NCI-H2196 (cell line): ENCODE measurements around the gene DAB1.

Source experiments
- DNase-seq: peaks from one replicate; lab custom pipeline; 2025; ENCODE audit not compliant: unreplicated experiment; lab: John Stamatoyannopoulos, UW

DAB1 gene

DNA sequence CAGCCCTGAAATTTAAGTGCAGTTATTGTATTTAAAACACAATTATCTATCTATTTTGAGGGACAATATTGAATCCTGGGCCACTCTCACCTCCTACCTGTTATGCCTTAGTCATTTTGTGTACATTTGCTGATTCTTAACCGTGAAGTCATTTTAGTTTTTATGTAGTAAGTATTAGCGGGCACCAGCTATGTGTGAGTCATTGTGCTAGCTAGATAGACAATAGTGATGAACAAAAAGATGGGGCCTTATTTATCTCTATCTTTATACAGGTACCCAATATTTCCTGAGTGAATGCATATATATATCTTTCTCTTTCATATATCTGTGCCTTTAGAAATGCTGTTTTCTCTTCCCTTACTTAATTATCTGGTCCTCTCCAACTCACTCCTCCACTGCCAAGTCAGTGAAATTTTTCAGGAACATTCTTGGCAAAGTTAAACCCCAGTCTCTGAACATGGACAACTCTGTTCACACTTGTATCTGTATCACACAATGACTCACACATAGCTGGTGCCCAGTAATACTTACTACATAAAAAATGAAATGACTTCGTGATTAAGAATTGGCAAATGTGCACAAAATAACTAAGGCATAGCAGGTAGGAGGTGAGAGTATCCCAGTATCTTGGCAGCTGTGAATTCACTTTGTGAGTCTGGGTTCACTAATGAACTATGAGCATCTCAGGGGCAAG lies 292.0 kb downstream of the DAB1 start:
- DNase-seq: no peak

GRCh38 chr1:57131257-57131656 lies 292.6 kb downstream of the DAB1 start:
- DNase-seq: no peak

DNA sequence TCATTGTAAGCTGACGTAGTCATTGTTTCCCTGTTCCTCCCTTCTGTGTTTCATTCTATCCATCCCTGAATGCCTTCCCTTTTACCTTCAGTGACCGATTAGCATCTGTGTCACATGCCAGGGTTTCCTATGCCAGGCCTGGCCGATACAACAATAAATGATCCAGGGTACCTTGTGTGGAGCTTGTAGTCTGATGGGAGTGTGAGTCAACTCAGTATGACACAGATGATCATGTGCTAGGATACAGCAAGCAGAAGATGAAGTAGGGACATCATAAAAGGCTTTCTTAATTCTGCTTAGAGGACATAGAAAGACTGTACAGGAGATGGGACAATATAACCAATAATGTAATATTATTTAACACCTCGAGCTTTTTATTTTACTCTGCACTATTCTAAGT lies 294.0 kb downstream of the DAB1 start:
- DNase-seq: no peak

GRCh38 chr1:57127976-57128375 lies 295.9 kb downstream of the DAB1 start:
- DNase-seq: no peak

DNA sequence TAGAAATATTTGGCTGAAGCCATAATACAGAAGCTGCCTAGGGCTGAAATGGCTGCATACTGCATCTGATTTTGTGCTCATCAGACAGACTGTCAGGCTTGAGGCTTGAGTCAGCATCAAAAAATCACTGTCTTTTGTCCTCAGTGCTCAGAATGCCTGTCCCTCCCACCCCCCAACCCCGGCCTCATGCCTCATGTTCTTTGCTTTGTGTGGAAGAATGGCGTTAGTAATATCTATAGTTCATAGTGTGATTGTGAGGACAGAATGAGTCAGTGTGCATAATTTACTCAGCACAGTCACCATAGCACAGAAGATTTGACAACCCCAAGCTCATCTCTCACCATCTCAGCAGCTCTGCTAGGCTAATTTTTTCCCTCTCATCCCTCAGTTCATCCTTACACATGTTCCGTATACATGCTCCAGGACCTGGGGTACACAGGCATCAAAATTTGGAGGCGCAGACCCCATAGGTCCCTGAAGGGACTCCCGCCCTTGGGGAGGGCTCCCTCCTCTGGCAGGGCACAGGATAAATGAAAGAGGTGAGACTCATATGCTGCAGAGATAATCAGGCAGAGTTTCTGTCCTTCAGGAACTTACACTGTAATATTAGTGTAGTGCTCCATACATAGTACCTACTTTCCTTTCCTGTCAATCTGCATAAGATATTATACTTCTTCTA lies 299.0 kb downstream of the DAB1 start:
- no peak for DNase-seq

DNA sequence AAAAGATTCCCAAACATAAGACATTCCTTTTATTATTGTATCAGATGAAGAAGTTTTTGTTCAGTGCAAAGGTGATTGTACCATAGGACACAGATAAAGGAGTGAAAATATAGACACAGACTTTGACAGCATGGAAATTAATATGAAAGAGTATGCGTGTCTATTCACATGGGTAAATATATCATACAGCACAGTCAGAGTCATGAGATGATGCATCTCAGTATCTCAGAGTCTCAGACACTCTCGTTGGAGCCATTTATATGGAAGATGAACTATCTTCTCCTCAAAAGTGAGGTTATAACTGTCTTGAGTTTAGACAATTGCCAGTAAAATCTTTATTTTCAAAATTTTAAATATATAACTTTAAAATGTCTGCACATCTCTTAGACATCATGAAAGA lies 299.7 kb downstream of the DAB1 start:
- no peak for DNase-seq

- no peak for DNase-seq
Observed at GRCh38 chr1:57122031-57122430, 301.8 kb downstream of the DAB1 start.

DNA sequence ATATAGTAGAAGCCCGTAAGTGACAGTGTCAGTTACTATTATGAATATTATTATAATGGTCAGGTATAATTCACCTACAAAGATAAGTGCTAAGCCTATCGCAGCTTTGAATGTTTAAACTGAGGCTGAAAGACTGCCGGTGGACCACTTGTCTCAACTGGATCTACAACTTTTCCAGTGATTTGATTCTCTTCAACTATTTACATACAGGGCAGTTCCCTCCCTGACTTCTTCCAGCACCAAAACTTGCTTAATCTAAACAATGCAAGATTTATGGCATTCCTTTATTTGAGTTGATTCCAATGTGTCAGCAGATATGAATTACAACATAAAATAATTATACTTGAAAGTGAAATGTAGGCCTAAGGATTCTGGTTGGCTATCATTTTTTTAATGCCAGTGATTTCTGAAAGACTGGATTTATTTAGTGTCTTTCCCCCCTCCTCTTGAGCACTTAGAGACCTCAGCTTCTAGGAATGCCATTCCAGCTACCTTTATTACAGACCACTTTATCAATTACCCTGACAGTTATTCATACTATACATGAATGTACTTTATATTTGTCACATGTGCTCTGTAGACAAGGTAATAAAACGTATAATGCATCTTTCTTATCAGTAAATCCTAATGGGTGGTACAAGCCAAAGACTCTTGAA lies 304.8 kb downstream of the DAB1 start:
- no peak for DNase-seq

GRCh38 chr1:57117753-57118152 lies 306.1 kb downstream of the DAB1 start:
- no peak for DNase-seq

DNA sequence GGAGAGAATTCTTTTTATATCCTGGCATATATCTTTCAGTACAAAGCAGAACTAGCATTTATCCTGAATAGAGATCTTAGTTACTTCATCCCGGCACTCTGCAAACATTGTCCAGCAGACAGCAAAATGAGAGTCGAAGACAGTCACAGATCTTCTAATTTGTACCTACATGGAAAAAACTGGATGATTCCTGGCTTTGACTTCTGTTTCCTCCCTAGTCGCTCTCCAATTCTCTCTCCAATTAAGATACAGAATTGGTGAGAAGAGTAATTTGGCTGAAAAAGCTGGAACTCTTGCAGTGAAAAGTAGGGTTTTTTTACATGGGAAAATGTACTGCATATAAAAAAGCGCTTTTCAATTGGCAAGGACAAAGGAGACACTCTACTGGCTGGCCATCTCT lies 307.0 kb downstream of the DAB1 start:
- no peak for DNase-seq

GRCh38 chr1:57115030-57115614 lies 308.7 kb downstream of the DAB1 start:
- no peak for DNase-seq

GRCh38 chr1:57112148-57112547 lies 311.7 kb downstream of the DAB1 start:
- DNase-seq: no peak

- DNase-seq: no peak
Observed at GRCh38 chr1:57111175-57111574, 312.7 kb downstream of the DAB1 start.

- DNase-seq: no peak
Observed at GRCh38 chr1:57109883-57110282, 314.0 kb downstream of the DAB1 start.

- DNase-seq: no peak
Observed at GRCh38 chr1:57109247-57109646, 314.6 kb downstream of the DAB1 start.

- DNase-seq: no peak
Observed at GRCh38 chr1:57106296-57106695, 317.6 kb downstream of the DAB1 start.

DNA sequence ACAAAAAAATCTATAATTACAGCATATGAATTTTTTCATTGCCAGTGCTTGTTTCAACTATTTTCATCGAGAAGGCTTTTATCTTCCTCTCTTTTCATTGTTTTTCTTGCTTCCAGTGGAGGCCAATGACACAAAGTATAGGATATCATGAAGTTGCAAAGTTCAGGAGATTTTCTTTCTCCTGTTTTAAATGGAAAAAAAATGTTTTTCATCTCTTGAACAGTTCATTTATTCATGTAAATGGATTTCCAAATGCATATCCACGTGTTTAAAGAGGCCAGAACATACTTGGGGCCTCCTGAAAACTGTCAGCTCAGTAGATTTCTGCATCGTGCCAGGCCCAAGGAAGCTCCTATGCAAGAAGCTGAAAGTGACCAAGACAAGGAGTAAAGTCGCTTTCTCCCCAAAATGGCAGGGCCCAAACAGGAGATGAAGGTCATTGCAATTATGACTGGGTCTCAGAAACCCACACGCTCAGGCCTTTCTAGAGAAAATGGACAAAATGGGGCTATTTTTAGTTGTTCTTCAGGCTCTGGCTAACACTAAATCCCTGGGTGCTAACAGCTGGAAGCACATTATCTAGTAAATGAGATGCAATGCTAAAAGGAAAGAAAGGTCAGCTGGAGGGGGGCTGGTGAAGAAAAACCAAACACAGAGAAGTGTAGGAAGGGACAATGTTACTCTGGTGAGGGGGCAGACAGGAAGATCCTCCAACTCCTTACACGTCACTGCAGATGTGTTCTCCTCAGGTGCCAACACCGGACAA lies 321.1 kb downstream of the DAB1 start:
- no peak for DNase-seq

DNA sequence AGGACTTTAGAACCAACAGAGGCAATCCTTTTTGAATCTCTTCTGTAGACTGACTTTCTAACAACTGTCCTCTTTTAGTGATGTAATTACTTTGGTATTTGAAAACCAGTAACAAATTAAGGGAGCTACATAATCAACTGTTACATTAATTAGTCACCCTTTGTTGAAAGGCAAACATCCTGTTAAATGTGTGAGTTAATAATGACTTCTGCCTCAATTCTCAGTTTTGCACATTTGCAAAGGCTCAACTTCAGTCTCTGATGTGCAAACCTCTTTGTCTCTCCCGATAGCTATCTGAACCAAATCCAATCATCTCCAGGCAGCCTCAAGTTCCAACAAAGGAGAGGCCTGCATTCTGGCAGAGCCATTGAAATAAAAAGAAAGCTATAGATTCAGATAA lies 322.7 kb downstream of the DAB1 start:
- no peak for DNase-seq

GRCh38 chr1:57094749-57095148 lies 329.1 kb downstream of the DAB1 start:
- no peak for DNase-seq

DNA sequence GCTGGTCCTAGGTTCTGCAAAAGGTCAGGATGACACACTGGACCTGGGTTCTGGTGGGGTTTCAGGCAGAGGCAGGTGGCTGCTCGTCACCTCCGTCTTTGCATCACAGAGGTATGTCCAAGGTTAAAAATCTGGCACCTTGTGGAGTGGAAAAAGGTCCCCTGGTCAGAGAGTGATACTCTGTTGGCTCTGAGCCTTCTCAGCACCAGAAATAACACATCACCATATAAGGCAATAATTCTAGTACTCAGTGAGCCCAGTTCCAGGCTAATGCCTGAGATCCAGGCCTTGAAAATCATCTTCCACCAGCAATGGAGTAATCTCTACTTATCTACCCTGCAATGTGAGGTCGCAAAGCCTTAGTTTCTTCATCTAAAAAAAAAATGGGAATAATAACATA lies 330.7 kb downstream of the DAB1 start:
- DNase-seq: no peak

- no peak for DNase-seq
Observed at GRCh38 chr1:57091642-57092041, 332.2 kb downstream of the DAB1 start.
